Activated CD4-positive, alpha-beta T cell treated with anti-CD3 and anti-CD28 coated beads, Interleukin-2, amount 10 ng/mL, durations not matched to agents 7 days and 5 days (primary cell): ENCODE data around the gene CRISPLD2. TPM values are rescaled to one million over a fixed set of nuclear protein-coding genes. Genes with fewer than 3 reads are reported as not detected.

ENCODE experiments used
- CTCF ChIA-PET: fragments of 350-600 bp; sonication (Branson Sonifier 250); formaldehyde crosslinking; loops from one replicate; lab custom pipeline; 2021; ENCODE audit warnings: antibody characterized with exemption; lab: Charles Lee
- POLR2A ChIA-PET: fragments of 350-600 bp; sonication (Branson Sonifier 250); formaldehyde crosslinking; loops from one replicate; lab custom pipeline; 2021; ENCODE audit warnings: antibody characterized with exemption; lab: Charles Lee
- DNase-seq: peaks from one replicate; pipeline ENCODE4 v3.0.0-alpha.2; 2020
- H3K27ac Mint-ChIP-seq: one replicate; pipeline ENCODE4 v1.8.0; 2021; ENCODE audit warnings: mild to moderate bottlenecking, moderate library complexity, mixed read lengths
- H3K27me3 Mint-ChIP-seq: one replicate; pipeline ENCODE4 v1.8.0; 2021; ENCODE audit warnings: mixed read lengths
- H3K36me3 Mint-ChIP-seq: one replicate; pipeline ENCODE4 v1.8.0; 2021; ENCODE audit warnings: low read depth, mixed read lengths
- H3K4me1 Mint-ChIP-seq: one replicate; pipeline ENCODE4 v1.8.0; 2021; ENCODE audit warnings: mixed read lengths
- H3K4me3 Mint-ChIP-seq: one replicate; pipeline ENCODE4 v1.8.0; 2021; ENCODE audit warnings: mild to moderate bottlenecking, moderate library complexity, mixed read lengths
- H3K9me3 Mint-ChIP-seq: one replicate; pipeline ENCODE4 v1.8.0; 2021; ENCODE audit warnings: mixed read lengths
- total RNA-seq, 2 experiments: library from RNA; stranded (reverse); gene quantifications; one replicate each; pipeline ENCODE4 v1.2.3, GENCODE V29; 2021

CRISPLD2 gene
- total RNA-seq, 2 experiments from 2014 or later: 0.25 to 0.27 TPM

DNA sequence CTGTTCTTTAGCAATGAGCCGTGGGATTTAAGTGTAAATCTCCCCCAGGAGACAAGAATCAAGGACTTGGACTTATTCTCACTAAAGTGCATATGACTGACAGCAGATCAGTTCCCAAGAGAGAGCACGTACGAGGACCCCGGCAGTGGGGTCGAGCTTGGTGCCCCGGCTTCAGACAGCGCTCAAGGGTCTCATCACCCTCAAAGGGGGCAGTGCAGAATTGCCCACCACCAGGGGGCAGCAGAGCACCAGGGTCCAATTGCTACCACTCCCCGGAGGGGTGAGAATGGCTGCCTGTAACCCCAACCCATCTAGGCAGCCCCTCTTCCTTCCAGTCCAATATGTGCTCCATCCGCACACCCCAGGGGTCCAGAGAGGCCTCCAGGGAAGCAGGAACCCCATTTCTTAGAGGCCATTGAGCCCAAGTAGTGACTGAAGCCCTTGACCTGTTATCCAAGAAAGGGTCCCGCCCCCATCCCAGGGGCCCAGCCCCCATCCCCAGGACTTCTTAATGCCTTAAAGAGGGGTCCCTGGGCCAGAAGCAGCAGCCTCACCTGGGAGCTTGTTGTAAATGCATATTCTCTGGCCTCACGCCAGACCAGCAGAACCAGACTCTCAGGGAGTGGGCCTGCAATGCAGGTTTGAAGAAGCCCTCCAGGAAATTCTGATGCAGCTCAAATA is 105.4 kb downstream of the CRISPLD2 start:
- no peak overlapping the region for H3K27ac Mint-ChIP-seq
- no peaks in the 10 kb centered on the region for H3K36me3 Mint-ChIP-seq
- peak; percentile 77 for DNase-seq
- no peaks in the 10 kb centered on the region for H3K4me1 Mint-ChIP-seq
- H3K4me3 Mint-ChIP-seq: no peak overlapping the region
- POLR2A ChIA-PET: no interaction called here
- CTCF ChIA-PET: interaction anchor here (0.9 to 1.5 kb wide), 5 partner anchors 17 to 170 kb away, joined by 3 to 4 read pairs (median 3); no protein-coding TSS in a partner anchor
- no peaks in the 10 kb centered on the region for H3K9me3 Mint-ChIP-seq
- H3K27me3 Mint-ChIP-seq: no peaks in the 10 kb centered on the region

- ChIA-PET CTCF (interaction anchor here (0.9 to 1.5 kb wide), 4 partner anchors 17 to 54 kb away, joined by 3 to 4 read pairs (median 4); no protein-coding TSS in a partner anchor), POLR2A (no interaction called here)
- H3K27me3 Mint-ChIP-seq: no peaks in the 10 kb centered on the region
- no peak overlapping the region for H3K4me3 Mint-ChIP-seq
- DNase-seq: no peak
- H3K36me3 Mint-ChIP-seq: no peaks in the 10 kb centered on the region
- no peaks in the 10 kb centered on the region for H3K4me1 Mint-ChIP-seq
- no peak overlapping the region for H3K27ac Mint-ChIP-seq
- H3K9me3 Mint-ChIP-seq: no peaks in the 10 kb centered on the region
These were observed 106.1 kb downstream of the CRISPLD2 start for GRCh38 chr16:84925773-84926372.

- ChIA-PET POLR2A (no interaction called here), CTCF (interaction anchor here (1.1 to 1.4 kb wide), 2 partner anchors 26 to 55 kb away, joined by 3 to 4 read pairs; no protein-coding TSS in a partner anchor)
- Mint-ChIP-seq H3K27ac (no peak overlapping the region), H3K27me3 (no peaks in the 10 kb centered on the region), H3K4me1 (no peaks in the 10 kb centered on the region), H3K4me3 (no peak overlapping the region), H3K36me3 (no peaks in the 10 kb centered on the region), H3K9me3 (no peaks in the 10 kb centered on the region)
- DNase-seq: no peak
These were observed 106.7 kb downstream of the CRISPLD2 start for GRCh38 chr16:84926462-84926861.

- Mint-ChIP-seq H3K27me3 (no peaks in the 10 kb centered on the region), H3K4me3 (no peak overlapping the region), H3K9me3 (no peaks in the 10 kb centered on the region), H3K4me1 (no peaks in the 10 kb centered on the region), H3K27ac (no peak overlapping the region), H3K36me3 (no peaks in the 10 kb centered on the region)
- ChIA-PET CTCF (no interaction called here), POLR2A (no interaction called here)
- DNase-seq: no peak
These were observed 108.1 kb downstream of the CRISPLD2 start for GRCh38 chr16:84927621-84928591.

DNA sequence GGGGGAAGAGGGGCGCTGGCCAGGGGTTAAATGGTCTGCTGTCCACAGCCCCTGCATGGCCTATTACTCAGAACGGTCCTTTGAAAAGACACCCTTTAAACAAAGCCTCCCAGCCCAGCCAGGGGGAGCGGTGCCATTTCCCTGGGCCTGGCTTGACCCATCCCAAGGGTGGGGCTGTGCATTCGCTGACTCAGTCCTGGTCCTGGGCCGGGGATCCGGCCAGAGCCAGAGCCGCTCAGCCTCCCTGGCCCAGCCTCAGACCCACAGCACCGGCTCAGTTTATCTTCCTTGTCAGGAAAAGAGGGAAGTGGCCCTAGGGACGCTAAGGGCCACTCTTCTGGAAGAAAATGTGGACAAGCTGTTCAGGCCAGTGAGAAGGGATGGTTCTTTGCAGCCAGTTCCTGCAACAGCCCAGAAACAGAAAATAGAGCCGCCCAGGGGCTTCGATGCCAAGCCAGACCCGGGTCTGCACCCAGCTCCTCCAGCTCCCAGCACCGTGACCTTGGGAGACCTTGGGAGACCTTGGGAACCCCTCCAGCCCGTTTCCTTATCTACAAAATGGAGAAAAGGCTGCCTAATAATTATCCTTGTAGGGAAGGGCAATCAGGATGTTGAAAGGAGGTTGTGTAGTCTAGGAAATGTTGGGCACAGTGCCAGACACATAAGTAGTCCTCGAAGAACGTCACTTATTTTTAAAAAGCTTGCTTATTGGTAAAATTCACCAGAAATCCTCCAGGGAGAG is 109.1 kb downstream of the CRISPLD2 start:
- no peaks in the 10 kb centered on the region for H3K36me3 Mint-ChIP-seq

GRCh38 chr16:84929421-84930297 is 109.9 kb downstream of the CRISPLD2 start:
- POLR2A ChIA-PET: no interaction called here
- Mint-ChIP-seq H3K27ac (peak overlapping the region; percentile 10), H3K27me3 (no peaks in the 10 kb centered on the region), H3K9me3 (no peaks in the 10 kb centered on the region), H3K4me3 (no peak overlapping the region), H3K4me1 (no peaks in the 10 kb centered on the region), H3K36me3 (no peaks in the 10 kb centered on the region)
- DNase-seq: no peak
- CTCF ChIA-PET: no interaction called here

More for the DNA sequence above, 109.1 kb downstream of the CRISPLD2 start:
- Mint-ChIP-seq H3K9me3 (no peaks in the 10 kb centered on the region), H3K4me3 (no peak overlapping the region), H3K4me1 (no peaks in the 10 kb centered on the region), H3K27ac (peak overlapping the region; percentile 10), H3K27me3 (no peaks in the 10 kb centered on the region)
- DNase-seq: no peak
- ChIA-PET CTCF (no interaction called here), POLR2A (no interaction called here)

DNA sequence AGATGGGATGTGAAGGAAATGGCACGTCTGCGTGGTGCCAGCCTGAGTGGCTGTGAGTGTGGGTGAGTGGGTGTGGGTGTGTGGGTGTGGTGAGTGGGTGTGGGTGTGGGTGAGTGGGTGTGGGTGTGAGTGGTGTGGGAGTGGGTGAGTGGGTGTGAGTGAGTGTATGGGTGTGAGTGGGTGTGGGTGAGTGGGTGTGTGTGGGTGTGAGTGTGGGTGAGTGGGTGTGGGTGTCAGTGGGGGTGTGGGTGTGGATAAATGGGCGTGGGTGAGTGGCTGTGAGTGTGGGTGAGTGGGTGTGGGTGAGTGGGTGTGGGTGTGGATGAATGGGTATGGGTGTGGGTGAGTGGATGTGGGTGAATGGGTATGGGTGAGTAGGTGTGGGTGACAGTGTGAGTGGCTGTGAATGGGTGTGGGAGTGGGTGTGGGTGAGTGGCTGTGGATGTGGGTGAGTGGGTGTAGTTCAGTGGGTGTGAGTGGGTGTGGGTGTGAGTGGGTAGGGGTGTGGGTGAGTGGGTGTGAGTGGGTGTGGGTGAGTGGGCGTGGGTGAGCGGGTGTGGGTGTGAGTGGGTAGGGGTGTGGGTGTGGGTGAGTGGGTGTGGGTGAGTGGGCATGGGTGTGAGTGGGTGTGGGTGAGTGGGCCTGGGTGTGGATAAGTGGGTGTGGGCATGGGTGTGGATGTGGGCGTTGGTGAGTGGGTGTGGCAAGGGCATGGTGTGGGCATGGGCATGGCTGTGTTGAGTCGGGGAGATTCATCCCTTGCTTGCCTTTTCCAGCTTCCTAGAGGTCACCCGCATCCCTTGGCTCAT is 110.7 kb downstream of the CRISPLD2 start:
- no peaks in the 10 kb centered on the region for H3K4me1 Mint-ChIP-seq
- CTCF ChIA-PET: no interaction called here
- H3K27ac Mint-ChIP-seq: no peak overlapping the region

DNA sequence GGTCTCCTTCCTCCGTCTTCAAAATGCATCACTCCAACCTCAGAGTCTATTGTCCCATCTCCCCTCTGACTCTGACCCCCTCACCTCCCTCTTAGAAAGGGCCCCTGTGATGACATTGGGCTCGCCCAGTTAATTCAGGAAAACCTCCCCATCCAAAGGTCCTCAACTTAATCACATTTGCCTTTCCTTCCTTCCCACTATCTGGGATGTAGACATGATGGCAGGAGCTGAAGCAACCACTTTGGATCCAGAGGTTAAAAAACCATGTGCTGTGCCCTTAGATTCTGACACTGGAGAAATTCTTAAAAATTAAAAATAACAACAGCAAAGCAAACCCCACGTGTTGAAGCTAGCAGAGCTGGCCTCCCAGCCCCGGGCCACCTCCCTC is 111.3 kb downstream of the CRISPLD2 start:
- H3K27ac Mint-ChIP-seq: no peak overlapping the region
- H3K27me3 Mint-ChIP-seq: no peaks in the 10 kb centered on the region
- no peaks in the 10 kb centered on the region for H3K4me1 Mint-ChIP-seq
- H3K9me3 Mint-ChIP-seq: no peaks in the 10 kb centered on the region
- ChIA-PET POLR2A (no interaction called here), CTCF (no interaction called here)
- no peak for DNase-seq
- no peak overlapping the region for H3K4me3 Mint-ChIP-seq
- no peaks in the 10 kb centered on the region for H3K36me3 Mint-ChIP-seq

More for the DNA sequence above, 110.7 kb downstream of the CRISPLD2 start:
- DNase-seq: no peak
- Mint-ChIP-seq H3K36me3 (no peaks in the 10 kb centered on the region), H3K9me3 (no peaks in the 10 kb centered on the region), H3K4me3 (no peak overlapping the region), H3K27me3 (no peaks in the 10 kb centered on the region)
- POLR2A ChIA-PET: no interaction called here

- Mint-ChIP-seq H3K4me1 (no peaks in the 10 kb centered on the region), H3K36me3 (no peaks in the 10 kb centered on the region), H3K4me3 (no peak overlapping the region), H3K27ac (no peak overlapping the region), H3K9me3 (no peaks in the 10 kb centered on the region), H3K27me3 (no peaks in the 10 kb centered on the region)
- ChIA-PET CTCF (no interaction called here), POLR2A (no interaction called here)
- no peak for DNase-seq
These were observed 111.7 kb downstream of the CRISPLD2 start for GRCh38 chr16:84931506-84931905.

GRCh38 chr16:84932681-84933080 is 112.9 kb downstream of the CRISPLD2 start:
- no peak overlapping the region for H3K4me3 Mint-ChIP-seq
- POLR2A ChIA-PET: no interaction called here
- CTCF ChIA-PET: interaction anchor here (0.9 to 1.6 kb wide), 2 partner anchors 12 to 38 kb away, joined by 3 to 6 read pairs; no protein-coding TSS in a partner anchor

More at GRCh38 chr16:84932681-84933080, 112.9 kb downstream of the CRISPLD2 start:
- no peaks in the 10 kb centered on the region for H3K4me1 Mint-ChIP-seq
- H3K27me3 Mint-ChIP-seq: no peaks in the 10 kb centered on the region
- H3K9me3 Mint-ChIP-seq: no peaks in the 10 kb centered on the region
- no peaks in the 10 kb centered on the region for H3K36me3 Mint-ChIP-seq
- DNase-seq: no peak
- no peak overlapping the region for H3K27ac Mint-ChIP-seq
